ENCODE measurements around the gene DNPH1. TPM values are rescaled to one million over a fixed set of nuclear protein-coding genes. Genes with fewer than 3 reads are reported as not detected.

The DNPH1 gene
- total and polyA plus RNA-seq, 9 donors: 20.1 to 32.0 (median 27.1) TPM

DNA sequence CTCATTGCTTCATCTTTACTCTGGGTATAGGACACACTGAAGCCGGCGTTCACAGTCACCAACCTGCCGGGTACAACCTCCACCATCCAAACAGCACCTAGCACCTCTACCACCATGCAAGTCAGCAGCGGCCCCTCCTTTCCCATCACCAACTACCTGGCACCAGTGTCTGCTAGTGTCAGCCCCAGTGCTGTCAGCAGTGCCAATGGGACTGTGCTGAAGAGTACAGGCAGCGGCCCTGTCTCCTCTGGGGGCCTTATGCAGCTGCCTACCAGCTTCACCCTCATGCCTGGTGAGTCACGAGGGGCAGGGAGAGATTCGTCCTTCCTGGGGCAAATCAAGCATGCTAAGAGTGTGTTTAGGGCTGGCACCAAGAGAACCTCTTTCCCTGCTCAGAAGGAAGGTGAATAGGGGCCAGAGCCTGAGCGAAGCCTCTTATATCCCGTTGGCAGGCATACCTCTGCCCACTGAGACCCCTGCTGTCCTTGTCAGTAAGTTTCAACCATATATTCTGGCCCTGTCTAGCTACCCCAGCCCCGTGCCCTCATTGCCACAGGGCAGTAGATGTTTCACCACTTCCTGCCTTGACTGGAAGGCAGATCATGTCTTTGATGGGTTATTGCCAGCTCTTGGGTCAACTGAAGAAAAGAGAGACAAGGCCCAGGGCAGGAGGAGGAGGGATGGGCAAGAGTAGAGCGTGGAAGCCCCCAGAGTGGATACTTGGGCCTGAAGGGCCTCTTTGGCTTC lies 53.4 kb downstream of the DNPH1 start:
- Histone ChIP-seq H3K4me3 (ENCODE audit: low read length) (no peak overlapping the region), H3K36me3 (ENCODE audit: control insufficient read depth, insufficient read depth, low read length) (peaks cover 59% of the 10 kb centered on the region), H3K27me3 (ENCODE audit: control insufficient read depth, insufficient read depth, low read length) (no peaks in the 10 kb centered on the region), H3K27ac (ENCODE audit: low read length) (peak overlapping the region; percentile 99), H3K4me1 (ENCODE audit: control insufficient read depth, insufficient read depth, low read length) (peaks cover 31% of the 10 kb centered on the region), H3K9me3 (replicated peaks; ENCODE audit: control insufficient read depth, low read depth, low read length) (no peaks in the 10 kb centered on the region)
- no peak for DNase-seq
- WGBS (ENCODE audit: insufficient coverage): 96% methylated on average over 11 of the region's 11 CpGs

Other genes with a start within 250 kb of the DNPH1 start
- 34.7 TPM for gene PPP2R5D, start 244.9 kb downstream of the DNPH1 start, total RNA-seq
- gene PPP2R5D, start 244.9 kb downstream of the DNPH1 start, polyA plus RNA-seq (ENCODE audit: insufficient read depth in 1 of 8, insufficient read length in 8 of 8, low replicate concordance in 1 of 8): 10 to 100 TPM; 38.3 to 54.8 (median 46.0) TPM
- gene MEA1, start 215.5 kb downstream of the DNPH1 start, total RNA-seq: 59.6 TPM
- gene MEA1, start 215.5 kb downstream of the DNPH1 start, polyA plus RNA-seq (ENCODE audit: insufficient read depth in 1 of 8, insufficient read length in 8 of 8, low replicate concordance in 1 of 8): 10 to 100 TPM; 40.4 to 63.4 (median 48.6) TPM
- 211 TPM for gene KLHDC3, start 215.2 kb downstream of the DNPH1 start, total RNA-seq
- gene KLHDC3, start 215.2 kb downstream of the DNPH1 start, polyA plus RNA-seq (ENCODE audit: insufficient read depth in 1 of 8, insufficient read length in 8 of 8, low replicate concordance in 1 of 8): 100 to 1,000 TPM; 166 to 222 (median 207) TPM
- gene RRP36, start 207.9 kb downstream of the DNPH1 start, total RNA-seq: 53.1 TPM
- gene RRP36, start 207.9 kb downstream of the DNPH1 start, polyA plus RNA-seq (ENCODE audit: insufficient read depth in 1 of 8, insufficient read length in 8 of 8, low replicate concordance in 1 of 8): 10 to 100 TPM; 39.8 to 48.5 (median 44.4) TPM
- 36.8 TPM for gene CUL7, start 175.6 kb downstream of the DNPH1 start, total RNA-seq
- gene CUL7, start 175.6 kb downstream of the DNPH1 start, polyA plus RNA-seq (ENCODE audit: insufficient read depth in 1 of 8, insufficient read length in 8 of 8, low replicate concordance in 1 of 8): 10 to 100 TPM; 35.7 to 49.2 (median 41.6) TPM
- 27.6 TPM for gene MRPL2, start 170.0 kb downstream of the DNPH1 start, total RNA-seq
- 10 to 100 TPM; 39.5 to 55.1 (median 47.5) TPM for gene MRPL2, start 170.0 kb downstream of the DNPH1 start, polyA plus RNA-seq (ENCODE audit: insufficient read depth in 1 of 8, insufficient read length in 8 of 8, low replicate concordance in 1 of 8)
- gene KLC4, start 169.8 kb downstream of the DNPH1 start, total RNA-seq: 21.6 TPM
- 10 to 100 TPM; 19.4 to 36.3 (median 26.1) TPM for gene KLC4, start 169.8 kb downstream of the DNPH1 start, polyA plus RNA-seq (ENCODE audit: insufficient read depth in 1 of 8, insufficient read length in 8 of 8, low replicate concordance in 1 of 8)
- gene PTK7, start 153.2 kb downstream of the DNPH1 start, total RNA-seq: 40.2 TPM
- gene PTK7, start 153.2 kb downstream of the DNPH1 start, polyA plus RNA-seq (ENCODE audit: insufficient read depth in 1 of 8, insufficient read length in 8 of 8, low replicate concordance in 1 of 8): 100 to 1,000 TPM in 1 of 8 donors, 10 to 100 TPM in 7; 44.1 to 117 (median 79.3) TPM
- 21.9 TPM for gene SRF, start 58.2 kb downstream of the DNPH1 start, total RNA-seq
- 10 to 100 TPM; 41.3 to 58.5 (median 48.0) TPM for gene SRF, start 58.2 kb downstream of the DNPH1 start, polyA plus RNA-seq (ENCODE audit: insufficient read depth in 1 of 8, insufficient read length in 8 of 8, low replicate concordance in 1 of 8)
- gene CUL9, start 47.3 kb downstream of the DNPH1 start, total RNA-seq: 16.8 TPM
- gene CUL9, start 47.3 kb downstream of the DNPH1 start, polyA plus RNA-seq (ENCODE audit: insufficient read depth in 1 of 8, insufficient read length in 8 of 8, low replicate concordance in 1 of 8): 10 to 100 TPM; 11.8 to 23.9 (median 19.9) TPM
- gene TTBK1, start 14.0 kb upstream of the DNPH1 start, total RNA-seq: under 0.01 TPM
- gene TTBK1, start 14.0 kb upstream of the DNPH1 start, polyA plus RNA-seq (ENCODE audit: insufficient read depth in 1 of 8, insufficient read length in 8 of 8, low replicate concordance in 1 of 8): under 1 TPM; 0.04 to 0.17 (median 0.05) TPM
- not detected for gene SLC22A7, start 68.8 kb upstream of the DNPH1 start, total RNA-seq
- gene SLC22A7, start 68.8 kb upstream of the DNPH1 start, polyA plus RNA-seq (ENCODE audit: insufficient read depth in 1 of 8, insufficient read length in 8 of 8, low replicate concordance in 1 of 8): under 1 TPM in 2 of 8 donors, not detected in 6; 0.13 to 0.53 TPM
- 1.1 TPM for gene CRIP3, start 79.3 kb upstream of the DNPH1 start, total RNA-seq
- gene CRIP3, start 79.3 kb upstream of the DNPH1 start, polyA plus RNA-seq (ENCODE audit: insufficient read depth in 1 of 8, insufficient read length in 8 of 8, low replicate concordance in 1 of 8): 1 to 10 TPM in 6 of 8 donors, under 1 TPM in 2; 0.64 to 2.6 (median 1.5) TPM
- 9.4 TPM for gene ZNF318, start 140.2 kb upstream of the DNPH1 start, total RNA-seq
- 10 to 100 TPM; 12.2 to 17.3 (median 13.0) TPM for gene ZNF318, start 140.2 kb upstream of the DNPH1 start, polyA plus RNA-seq (ENCODE audit: insufficient read depth in 1 of 8, insufficient read length in 8 of 8, low replicate concordance in 1 of 8)
- 10.7 TPM for gene ABCC10, start 198.1 kb upstream of the DNPH1 start, total RNA-seq
- 10 to 100 TPM; 13.1 to 22.0 (median 14.9) TPM for gene ABCC10, start 198.1 kb upstream of the DNPH1 start, polyA plus RNA-seq (ENCODE audit: insufficient read depth in 1 of 8, insufficient read length in 8 of 8, low replicate concordance in 1 of 8)
- 2.0 TPM for gene DLK2, start 226.1 kb upstream of the DNPH1 start, total RNA-seq
- 1 to 10 TPM; 1.7 to 3.5 (median 2.4) TPM for gene DLK2, start 226.1 kb upstream of the DNPH1 start, polyA plus RNA-seq (ENCODE audit: insufficient read depth in 1 of 8, insufficient read length in 8 of 8, low replicate concordance in 1 of 8)
- gene TJAP1, start 248.1 kb upstream of the DNPH1 start, total RNA-seq: 15.9 TPM
- 10 to 100 TPM; 19.4 to 31.4 (median 25.9) TPM for gene TJAP1, start 248.1 kb upstream of the DNPH1 start, polyA plus RNA-seq (ENCODE audit: insufficient read depth in 1 of 8, insufficient read length in 8 of 8, low replicate concordance in 1 of 8)